Measurements from ENCODE around the gene RPS27. TPM values are rescaled to one million over a fixed set of nuclear protein-coding genes. Genes with fewer than 3 reads are reported as not detected.

The RPS27 gene
- total RNA-seq, result 1,000 to 10,000 TPM; 1,116 to 1,231 (median 1,134) TPM
- long read RNA-seq, donor 1, transcript RPS27-204 (4 exons, 573 nt), result major isoform, 35 of 52 reads
- long read RNA-seq, donor 1, transcript RPS27-201 (4 exons, 359 nt), result minor isoform, 9 of 52 reads
- long read RNA-seq, donor 1, partial matches to known transcripts, result 1 of 52 reads
- long read RNA-seq, donor 1, other reads (novel, unspliced or antisense), result 1 of 52 reads
- long read RNA-seq, donor 2, transcript RPS27-201 (4 exons, 359 nt), result major isoform, 366 of 373 reads
- long read RNA-seq, donor 2, partial matches to known transcripts, result 0 of 373 reads
- long read RNA-seq, donor 2, other reads (novel, unspliced or antisense), result 2 of 373 reads

- Histone ChIP-seq H3K9me3 (no peaks in the 10 kb centered on the region), H3K4me1 (ENCODE audit: low read depth) (peaks cover 23% of the 10 kb centered on the region)
- intact Hi-C loops (cut with DNase I, micrococcal nuclease), result no loop called here
Observed at GRCh38 chr1:153990468-153991150, at the start of gene RPS27. Gene RPS27, plus strand, starts transcription at chr1:153990762. Its CDS starts 35 bp downstream, at chr1:153990797.

GRCh38 chr1:153941826-153942725 lies 48.5 kb upstream of the RPS27 start:
- DNase-seq, result no peak
- H3K4me3 ChIP-seq, result no peak overlapping the region
- peaks cover 13% of the 10 kb centered on the region for H3K4me1 ChIP-seq (ENCODE audit: low read depth)
- TF ChIP-seq CTCF (IDR thresholded peaks at IDR 0.05), result no peak
- no peak for ATAC-seq
- no peaks in the 10 kb centered on the region for H3K9me3 ChIP-seq
- H3K36me3 ChIP-seq (ENCODE audit: low read depth), result no peaks in the 10 kb centered on the region
- intact Hi-C loops (cut with DNase I, micrococcal nuclease), result loop anchor here in 1 of 2 donors (10.0 kb wide), 2 partner anchors 117 to 147 kb away; no protein-coding TSS in a partner anchor

More at GRCh38 chr1:153990468-153991150, at the start of gene RPS27:
- Histone ChIP-seq H3K4me3 (peak within 1 kb of the TSS; percentile 71), H3K36me3 (ENCODE audit: low read depth) (no peaks in the 10 kb centered on the region)
- DNase-seq, result peak; percentile 86 to 94 (median 90)
- no peak for TF ChIP-seq CTCF (IDR thresholded peaks at IDR 0.05)
- peak; percentile 82 for ATAC-seq

GRCh38 chr1:153942766-153943549 lies 47.6 kb upstream of the RPS27 start:
- Histone ChIP-seq H3K4me1 (ENCODE audit: low read depth) (peaks cover 13% of the 10 kb centered on the region), H3K36me3 (ENCODE audit: low read depth) (no peaks in the 10 kb centered on the region), H3K9me3 (no peaks in the 10 kb centered on the region), H3K4me3 (no peak overlapping the region)
- intact Hi-C loops (cut with DNase I, micrococcal nuclease), result loop anchor here in 1 of 2 donors (10.0 kb wide), 2 partner anchors 118 to 148 kb away; no protein-coding TSS in a partner anchor
- no peak for TF ChIP-seq CTCF (IDR thresholded peaks at IDR 0.05)
- DNase-seq (no peak), ATAC-seq (no peak)

DNA sequence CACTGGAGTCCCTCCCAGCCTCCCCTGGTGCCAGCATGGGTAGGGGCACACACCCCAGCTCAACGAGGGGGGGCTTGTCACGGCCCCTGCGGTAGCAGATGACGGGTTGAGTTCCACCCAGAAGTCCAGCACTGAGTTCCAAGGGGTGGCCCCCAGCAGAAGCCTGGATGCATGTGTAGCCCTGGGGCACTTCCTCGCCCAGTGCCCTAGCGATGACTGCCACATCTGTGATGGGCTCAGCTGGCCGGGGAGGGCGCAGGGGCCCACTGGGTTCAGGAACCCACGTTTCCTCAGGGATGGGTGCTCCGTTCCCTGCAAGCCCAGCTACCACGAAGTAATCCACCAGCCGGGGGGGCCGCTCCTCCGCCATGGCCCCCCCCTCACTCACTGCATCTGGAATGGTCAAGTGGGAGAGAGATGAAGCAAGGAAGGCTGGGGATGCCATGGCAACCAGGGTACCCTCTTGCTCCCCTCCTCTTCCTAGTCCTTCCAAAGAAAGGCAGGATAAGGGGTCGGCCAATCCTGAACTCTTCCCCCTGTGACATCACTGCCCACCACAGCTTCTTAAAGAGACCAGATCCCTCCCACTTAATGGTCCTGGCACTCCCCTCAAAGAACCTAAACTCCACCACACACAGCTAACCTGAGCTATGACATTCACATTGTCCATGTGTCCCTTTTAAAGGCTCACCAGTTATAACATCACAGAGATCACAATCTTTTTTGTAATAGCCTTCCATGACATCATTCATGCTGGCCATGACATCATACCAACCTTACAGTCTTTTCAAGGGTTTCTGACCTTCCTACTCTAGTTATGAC lies 46.3 kb upstream of the RPS27 start:
- Histone ChIP-seq H3K36me3 (ENCODE audit: low read depth) (no peaks in the 10 kb centered on the region), H3K4me3 (no peak overlapping the region), H3K4me1 (ENCODE audit: low read depth) (peaks cover 13% of the 10 kb centered on the region), H3K9me3 (no peaks in the 10 kb centered on the region)
- DNase-seq, result peak in 1 of 3 donors; percentile 41
- no peak for ATAC-seq
- no peak for TF ChIP-seq CTCF (IDR thresholded peaks at IDR 0.05)
- intact Hi-C loops (cut with DNase I, micrococcal nuclease), result loop anchor here in 1 of 2 donors (10.0 kb wide), 2 partner anchors 119 to 149 kb away; no protein-coding TSS in a partner anchor
